ENCODE results near the gene GRIP2. TPM values are rescaled to one million over a fixed set of nuclear protein-coding genes. Genes with fewer than 3 reads are reported as not detected.

The GRIP2 gene
- total and polyA plus RNA-seq, 2 of the 4 experiments (the other 2 are of a cell fraction): 0.05 TPM; not detected in 1

DNA sequence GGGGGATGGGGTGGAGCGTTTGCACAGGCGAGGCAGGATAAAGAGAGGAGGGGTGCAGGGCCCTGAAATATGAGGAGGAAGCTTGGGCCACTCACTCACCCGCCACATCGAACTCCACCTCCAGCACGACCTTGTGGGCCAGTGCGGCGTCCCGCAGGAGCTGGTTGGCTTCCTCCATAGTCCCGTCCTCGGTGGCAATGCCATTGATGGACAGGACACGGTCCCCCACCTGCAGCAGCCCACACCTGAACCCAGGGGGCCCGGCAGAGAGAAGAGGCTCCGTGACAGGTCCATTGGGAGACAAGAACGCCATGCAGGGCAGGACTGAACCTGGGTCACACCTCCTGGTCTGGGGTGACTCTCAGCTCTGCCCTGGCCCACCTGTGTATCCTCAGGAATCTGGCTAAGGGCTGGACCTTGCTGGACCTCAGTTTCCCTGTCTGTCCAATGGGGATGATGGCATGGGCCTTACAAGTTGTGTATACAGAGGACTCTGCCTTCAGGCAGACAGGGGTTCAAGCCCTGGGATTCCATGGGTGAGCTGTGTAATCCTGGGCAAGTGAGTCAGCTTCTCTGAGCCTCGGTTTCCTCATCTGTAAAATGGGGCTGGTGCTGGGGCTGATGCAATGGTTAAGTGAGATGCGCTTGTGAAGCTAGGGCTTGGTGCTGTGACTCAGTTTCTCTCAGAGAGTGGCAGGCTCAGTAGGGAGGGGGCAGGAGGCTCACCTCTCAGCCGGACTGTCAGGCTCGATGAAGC lies 26.4 kb downstream of the GRIP2 start:
- peaks cover 18% of the 10 kb centered on the region for H3K27me3 ChIP-seq (ENCODE audit: control insufficient read depth, insufficient read depth, low read length)
- H2BK15ac ChIP-seq (ENCODE audit: low read depth, low read length): no peak overlapping the region
- no peaks in the 10 kb centered on the region for H3K9me3 ChIP-seq (ENCODE audit: control insufficient read depth, insufficient read depth, low read length)
- in situ Hi-C loops (cut with MboI; ENCODE audit: low sequenced_read_pairs): no loop called here
- H3K4me1 ChIP-seq (ENCODE audit: control insufficient read depth, insufficient read depth, low read length): no peaks in the 10 kb centered on the region
- no peak overlapping the region for H3K27ac ChIP-seq (ENCODE audit: insufficient read depth, low read length)
- intact Hi-C loops (cut with micrococcal nuclease): no loop called here
- no TSS peak for BruUV-seq (replicated peaks)
- H2AFZ ChIP-seq (replicated peaks; ENCODE audit: low read length, poor library complexity): peak overlapping the region; percentile 14
- CTCF ChIA-PET: interaction anchor here (1.3 kb wide), 1 partner anchor 36 kb away, joined by 3 read pairs; no protein-coding TSS in a partner anchor
- POLR2A ChIA-PET (ENCODE audit: unreplicated experiment): interaction anchor here (0.8 kb wide), 1 partner anchor 138 kb away, joined by 6 read pairs; the partner anchor contains the start of gene CCDC174
- no peak for DNase-seq
- 71% methylated on average over 8 of the region's 18 CpGs; no CpG with 5 or more reads in 1 of the 2 experiments for WGBS, 2 experiments (ENCODE audit: extremely low coverage in 2 of 2, insufficient read length in 1 of 2)
- TF ChIP-seq POLR2A (IDR thresholded peaks at IDR 0.05; ENCODE audit: low read depth, low read length) (no peak), RFX5 (IDR thresholded peaks at IDR 0.05; ENCODE audit: low read depth, low read length) (no peak), CHD1 (IDR thresholded peaks at IDR 0.05; ENCODE audit: low read depth, low read length) (no peak), RCOR1 (IDR thresholded peaks at IDR 0.05; ENCODE audit: insufficient replicate concordance, low read length) (no peak), MXI1 (IDR thresholded peaks at IDR 0.05; ENCODE audit: borderline replicate concordance, low read depth, low read length) (no peak), BHLHE40 (IDR thresholded peaks at IDR 0.05; ENCODE audit: low read depth, low read length) (no peak), MAZ (IDR thresholded peaks at IDR 0.05; ENCODE audit: borderline replicate concordance, low read depth, low read length) (no peak), ELK1 (IDR thresholded peaks at IDR 0.05; ENCODE audit: borderline replicate concordance, low read depth, low read length) (no peak), MAFK (IDR thresholded peaks at IDR 0.05; ENCODE audit: low read depth, low read length) (no peak)
- TF ChIP-seq, protein P1, sequence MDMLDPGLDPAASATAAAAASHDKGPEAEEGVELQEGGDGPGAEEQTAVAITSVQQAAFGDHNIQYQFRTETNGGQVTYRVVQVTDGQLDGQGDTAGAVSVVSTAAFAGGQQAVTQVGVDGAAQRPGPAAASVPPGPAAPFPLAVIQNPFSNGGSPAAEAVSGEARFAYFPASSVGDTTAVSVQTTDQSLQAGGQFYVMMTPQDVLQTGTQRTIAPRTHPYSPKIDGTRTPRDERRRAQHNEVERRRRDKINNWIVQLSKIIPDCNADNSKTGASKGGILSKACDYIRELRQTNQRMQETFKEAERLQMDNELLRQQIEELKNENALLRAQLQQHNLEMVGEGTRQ (IDR thresholded peaks at IDR 0.05; ENCODE audit: low read depth, low read length): no peak
- dilution Hi-C loops (cut with HindIII; ENCODE audit: low sequenced_read_pairs, unreplicated experiment): no loop called here
- H2AK9ac ChIP-seq (replicated peaks; ENCODE audit: low read depth, low read length, poor library complexity): no peak overlapping the region
- no peak overlapping the region for H3K56ac ChIP-seq (ENCODE audit: extremely low read depth, insufficient read depth, low read length)
- H3K18ac ChIP-seq (ENCODE audit: low read depth, low read length): no peak overlapping the region
- H4K8ac ChIP-seq (ENCODE audit: low read depth in 2 of 2, low read length in 2 of 2): no peak overlapping the region
- no peak overlapping the region for H3K9ac ChIP-seq (ENCODE audit: low read depth, low read length)
- no peaks in the 10 kb centered on the region for H4K20me1 ChIP-seq (ENCODE audit: insufficient read depth, low read length)
- no peak overlapping the region for H4K91ac ChIP-seq (ENCODE audit: insufficient read depth, low read depth, low read length)
- H3K4me2 ChIP-seq (ENCODE audit: low read depth, low read length): no peak overlapping the region
- no peak overlapping the region for H2BK20ac ChIP-seq (ENCODE audit: low read depth, low read length)
- H3K4ac ChIP-seq (ENCODE audit: low read depth, low read length): no peak overlapping the region
- no peaks in the 10 kb centered on the region for H3K36me3 ChIP-seq (ENCODE audit: control insufficient read depth, insufficient read depth, low read length)
- H3K79me1 ChIP-seq (ENCODE audit: low read depth in 1 of 2, low read length in 2 of 2): no peaks in the 10 kb centered on the region
- H2BK5ac ChIP-seq (ENCODE audit: low read depth, low read length, poor library complexity, severe bottlenecking): no peak overlapping the region
- no peak for ATAC-seq (ENCODE audit: low read depth)
- no peaks in the 10 kb centered on the region for H3K9me1 ChIP-seq (ENCODE audit: insufficient read depth, low read length)
- H3K4me3 ChIP-seq (ENCODE audit: insufficient read depth, low read depth, low read length): no peak overlapping the region
- H3K14ac ChIP-seq (replicated peaks; ENCODE audit: low read depth, low read length): no peak overlapping the region
- no peak overlapping the region for H4K5ac ChIP-seq (ENCODE audit: low read depth, low read length)
- H3K23ac ChIP-seq (ENCODE audit: low read depth, low read length): no peak overlapping the region
- H2AK5ac ChIP-seq (ENCODE audit: low read depth, low read length): no peak overlapping the region
- no peak overlapping the region for H2BK120ac ChIP-seq (ENCODE audit: low read depth, low read length)

Measured in IMR-90 (cell line).